ENCODE results near the gene GLS2. TPM values are rescaled to one million over a fixed set of nuclear protein-coding genes. Genes with fewer than 3 reads are reported as not detected.

Gene GLS2
- total and polyA plus RNA-seq, 9 donors = 0.87 to 4.4 (median 1.7) TPM

DNA sequence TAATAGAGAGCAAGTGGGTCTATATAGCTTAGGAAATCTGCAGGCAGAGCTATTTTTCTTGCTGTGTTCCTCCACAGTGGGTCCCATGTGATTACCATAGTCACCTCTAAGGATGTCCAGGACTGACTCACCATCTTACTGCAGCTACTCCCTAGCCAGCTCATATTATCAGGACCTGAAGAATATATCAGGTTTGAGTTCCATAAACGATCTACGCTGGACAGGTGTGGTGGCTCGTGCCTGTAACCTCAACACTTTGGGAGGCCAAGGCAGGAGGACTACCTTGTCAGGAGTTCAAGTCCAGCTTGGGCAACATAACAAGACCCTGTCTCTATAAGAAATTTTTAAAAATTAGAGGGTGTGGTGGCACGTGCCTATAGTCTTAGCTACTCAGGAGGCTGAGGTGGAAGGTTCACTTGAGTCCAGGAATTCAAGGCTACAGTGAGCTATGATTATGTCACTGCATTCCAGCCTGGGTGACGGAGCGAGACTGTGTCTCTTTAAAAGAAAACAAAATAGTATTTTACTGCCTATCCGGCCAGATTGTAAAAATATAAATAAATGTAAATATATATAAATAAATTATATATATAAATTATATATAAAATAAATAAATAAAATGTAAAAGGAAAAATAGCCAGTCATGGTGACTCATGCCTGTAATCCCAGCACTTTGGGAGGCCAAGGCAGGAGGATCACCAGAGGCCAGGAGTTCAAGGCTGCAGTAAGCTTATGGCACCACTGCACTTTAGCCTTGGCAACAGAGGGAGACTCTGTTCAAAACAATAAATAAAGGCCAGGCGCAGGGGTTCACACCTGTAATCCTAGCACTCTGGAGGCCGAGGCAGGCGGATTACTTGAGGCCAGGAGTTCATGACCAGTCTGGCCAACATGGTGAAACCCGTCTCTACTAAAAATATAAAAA lies 26.5 kb downstream of the GLS2 start:
- intact Hi-C loops (cut with DNase I) = loop anchor here in 3 of 4 donors (10.0 kb wide), 4 partner anchors 127 to 337 kb away; partner anchors contain the start of genes ESYT1 (in 2 of the 3), IL23A (in 1 of the 3) and PAN2 (in 1 of the 3)
- H3K4me3 ChIP-seq = no peak overlapping the region
- 74 to 80% (median 76%) methylated on average over 11 of the region's 11 CpGs for WGBS, 3 donors
- TF ChIP-seq CTCF (IDR thresholded peaks at IDR 0.05) (no peak), EP300 (IDR thresholded peaks at IDR 0.05) (no peak), POLR2A (IDR thresholded peaks at IDR 0.05) (no peak)
- no peaks in the 10 kb centered on the region for H3K36me3 ChIP-seq
- no peak for DNase-seq
- no peaks in the 10 kb centered on the region for H3K27me3 ChIP-seq
- no peaks in the 10 kb centered on the region for H3K9me3 ChIP-seq
- H3K27ac ChIP-seq = no peak overlapping the region
- H3K4me1 ChIP-seq (ENCODE audit: insufficient read depth) = no peaks in the 10 kb centered on the region

GRCh38 chr12:56457817-56458216 lies 30.1 kb downstream of the GLS2 start:
- Histone ChIP-seq H3K36me3 (no peaks in the 10 kb centered on the region), H3K27ac (no peak overlapping the region), H3K27me3 (no peaks in the 10 kb centered on the region), H3K9me3 (no peaks in the 10 kb centered on the region), H3K4me1 (ENCODE audit: insufficient read depth) (no peaks in the 10 kb centered on the region), H3K4me3 (no peak overlapping the region)
- TF ChIP-seq EP300 (IDR thresholded peaks at IDR 0.05) = no peak
- TF ChIP-seq POLR2A (IDR thresholded peaks at IDR 0.05) = no peak
- no peak for TF ChIP-seq CTCF (IDR thresholded peaks at IDR 0.05)
- no peak for DNase-seq
- intact Hi-C loops (cut with DNase I) = loop anchor here in 1 of 4 donors (10.0 kb wide), 1 partner anchor 103 kb away; no protein-coding TSS in a partner anchor
- WGBS, 3 donors = 78 to 87% (median 84%) methylated on average over 4 of the region's 4 CpGs

GRCh38 chr12:56454557-56454956 lies 33.4 kb downstream of the GLS2 start, which contains the start of gene MIP:
Gene MIP (minus strand): TSS chr12:56454657. CDS start chr12:56454613, 44 bp downstream.
- TF ChIP-seq CTCF (IDR thresholded peaks at IDR 0.05) (no peak), EP300 (IDR thresholded peaks at IDR 0.05) (no peak), POLR2A (IDR thresholded peaks at IDR 0.05) (no peak)
- H3K27ac ChIP-seq = no peak within 1 kb of the TSS
- intact Hi-C loops (cut with DNase I) = loop anchor here in 1 of 4 donors (10.0 kb wide), 1 partner anchor 100 kb away; no protein-coding TSS in a partner anchor
- DNase-seq = no peak
- H3K27me3 ChIP-seq = no peaks in the 10 kb centered on the region
- no peaks in the 10 kb centered on the region for H3K36me3 ChIP-seq
- WGBS, 3 donors = 79 to 86% (median 83%) methylated on average over 5 of the region's 5 CpGs
- no peak within 1 kb of the TSS for H3K4me3 ChIP-seq
- no peaks in the 10 kb centered on the region for H3K4me1 ChIP-seq (ENCODE audit: insufficient read depth)
- H3K9me3 ChIP-seq = no peaks in the 10 kb centered on the region

- Histone ChIP-seq H3K9me3 (no peaks in the 10 kb centered on the region), H3K36me3 (no peaks in the 10 kb centered on the region), H3K27me3 (no peaks in the 10 kb centered on the region), H3K4me1 (ENCODE audit: insufficient read depth) (no peaks in the 10 kb centered on the region), H3K27ac (no peak overlapping the region), H3K4me3 (no peak overlapping the region)
- DNase-seq = no peak
- TF ChIP-seq EP300 (IDR thresholded peaks at IDR 0.05) (no peak), CTCF (IDR thresholded peaks at IDR 0.05) (no peak), POLR2A (IDR thresholded peaks at IDR 0.05) (no peak)
- 61 to 86% (median 84%) methylated on average over 5 of the region's 5 CpGs for WGBS, 3 donors
- intact Hi-C loops (cut with DNase I) = loop anchor here in 1 of 4 donors (10.0 kb wide), 1 partner anchor 96 kb away; no protein-coding TSS in a partner anchor
Measured at GRCh38 chr12:56451147-56451546, 36.8 kb downstream of the GLS2 start.

Data from ovary (tissue), 9 donors.